AG09319 (cell line): ENCODE results near the gene COL26A1.

Experiments used
- DNase-seq: peaks from one replicate; pipeline ENCODE4 v3.0.0-alpha.2; 2010; ENCODE audit warnings: low read depth; ENCODE audit errors: extremely low read depth
- TF ChIP-seq, protein P1 (sequence below): IDR thresholded peaks from 2 replicates; pipeline ENCODE4 v1.5.1; 2011; ENCODE audit warnings: low read depth, mild to moderate bottlenecking, inconsistent platforms, low read length, moderate library complexity

Gene COL26A1

GRCh38 chr7:101397243-101397642 lies 34.6 kb downstream of the COL26A1 start:
- no peak for DNase-seq
- TF ChIP-seq, protein P1, sequence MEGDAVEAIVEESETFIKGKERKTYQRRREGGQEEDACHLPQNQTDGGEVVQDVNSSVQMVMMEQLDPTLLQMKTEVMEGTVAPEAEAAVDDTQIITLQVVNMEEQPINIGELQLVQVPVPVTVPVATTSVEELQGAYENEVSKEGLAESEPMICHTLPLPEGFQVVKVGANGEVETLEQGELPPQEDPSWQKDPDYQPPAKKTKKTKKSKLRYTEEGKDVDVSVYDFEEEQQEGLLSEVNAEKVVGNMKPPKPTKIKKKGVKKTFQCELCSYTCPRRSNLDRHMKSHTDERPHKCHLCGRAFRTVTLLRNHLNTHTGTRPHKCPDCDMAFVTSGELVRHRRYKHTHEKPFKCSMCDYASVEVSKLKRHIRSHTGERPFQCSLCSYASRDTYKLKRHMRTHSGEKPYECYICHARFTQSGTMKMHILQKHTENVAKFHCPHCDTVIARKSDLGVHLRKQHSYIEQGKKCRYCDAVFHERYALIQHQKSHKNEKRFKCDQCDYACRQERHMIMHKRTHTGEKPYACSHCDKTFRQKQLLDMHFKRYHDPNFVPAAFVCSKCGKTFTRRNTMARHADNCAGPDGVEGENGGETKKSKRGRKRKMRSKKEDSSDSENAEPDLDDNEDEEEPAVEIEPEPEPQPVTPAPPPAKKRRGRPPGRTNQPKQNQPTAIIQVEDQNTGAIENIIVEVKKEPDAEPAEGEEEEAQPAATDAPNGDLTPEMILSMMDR, result no peak

DNA sequence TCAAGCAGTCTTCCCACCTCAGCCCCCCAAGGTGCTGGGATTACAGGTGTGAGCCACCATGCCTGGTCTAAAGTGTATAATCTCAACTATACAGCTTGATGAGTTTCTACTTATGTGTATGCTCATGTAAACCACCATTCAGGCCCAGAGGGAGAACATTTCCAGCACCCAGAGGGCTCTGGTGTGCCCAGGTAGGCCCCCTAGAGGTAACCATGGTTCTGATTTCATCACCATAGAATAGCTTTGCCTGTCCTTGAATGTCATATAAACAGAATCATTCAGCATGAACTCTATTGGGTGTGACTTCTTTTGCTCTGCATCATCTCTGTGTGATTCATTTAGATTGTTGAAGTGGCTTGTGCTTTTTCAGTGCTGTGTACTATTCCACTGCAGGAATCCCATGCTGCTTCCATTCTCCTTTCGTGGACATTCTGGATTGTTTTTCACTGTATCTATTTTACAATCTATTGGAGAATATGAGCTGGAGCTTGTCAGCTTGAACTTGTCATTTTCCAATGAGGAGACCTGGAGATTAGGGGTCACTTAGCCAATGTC lies 35.2 kb downstream of the COL26A1 start:
- no peak for DNase-seq

GRCh38 chr7:101398396-101399289 lies 36.0 kb downstream of the COL26A1 start:
- TF ChIP-seq, protein P1, result no peak
- no peak for DNase-seq

More for the DNA sequence above, 35.2 kb downstream of the COL26A1 start:
- TF ChIP-seq, protein P1, result no peak

- peak; percentile 25 for DNase-seq
- TF ChIP-seq, protein P1, result no peak
These were observed 37.1 kb downstream of the COL26A1 start for GRCh38 chr7:101399759-101400158.

- no peak for DNase-seq
- TF ChIP-seq, protein P1, result no peak
These were observed 38.1 kb downstream of the COL26A1 start for GRCh38 chr7:101400751-101401150.

GRCh38 chr7:101401390-101402080 lies 38.9 kb downstream of the COL26A1 start:
- no peak for DNase-seq
- TF ChIP-seq, protein P1, result no peak
